Measurements from ENCODE around the gene POLE2. TPM values are rescaled to one million over a fixed set of nuclear protein-coding genes. Genes with fewer than 3 reads are reported as not detected.
A peak's percentile ranks its signal among the peaks of the same experiment; 100 is the strongest.

The POLE2 gene
- total RNA-seq, 4 donors from 2014 or later = 3.2 to 8.4 (median 4.6) TPM

DNA sequence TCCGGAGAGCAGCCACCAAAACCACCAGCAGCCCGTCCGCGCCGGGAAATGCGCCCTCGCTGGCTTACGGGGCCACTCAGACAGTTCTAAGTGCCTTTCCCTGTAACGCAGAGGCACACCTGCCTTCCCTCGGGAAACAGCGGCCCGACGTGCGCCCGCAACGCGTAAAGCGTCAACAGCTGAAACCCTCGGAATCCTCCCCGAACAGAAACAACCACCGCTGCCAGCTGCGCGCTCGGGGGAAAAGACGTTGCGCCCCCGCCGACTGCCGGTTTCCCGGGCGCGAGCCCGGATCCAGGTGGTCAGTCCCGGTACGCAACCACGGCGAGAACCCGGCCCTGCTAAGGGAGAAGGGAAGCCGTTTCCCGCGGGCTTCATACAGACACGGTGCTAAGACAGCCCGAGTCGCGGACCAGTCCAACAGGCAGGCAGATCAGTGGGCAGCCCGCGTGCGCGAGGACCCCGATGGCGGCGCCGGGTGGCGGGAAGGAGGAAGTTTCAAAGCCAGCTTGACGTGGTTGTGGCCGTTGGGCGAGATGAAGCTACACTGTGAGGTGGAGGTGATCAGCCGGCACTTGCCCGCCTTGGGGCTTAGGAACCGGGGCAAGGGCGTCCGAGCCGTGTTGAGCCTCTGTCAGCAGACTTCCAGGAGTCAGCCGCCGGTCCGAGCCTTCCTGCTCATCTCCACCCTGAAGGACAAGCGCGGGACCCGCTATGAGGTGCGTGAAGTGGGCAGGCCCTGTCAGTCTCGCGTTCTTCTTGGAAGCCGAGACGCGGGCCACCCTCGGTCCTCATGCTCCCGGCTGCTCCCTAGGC lies 89.3 kb downstream of the POLE2 start, which contains the start of gene LRR1:
Gene LRR1 (plus strand): TSS at position 456 of the 816 bp plus-strand sequence. CDS start 81 bp downstream, at position 537.
- no peaks in the 10 kb centered on the region for H3K9me3 ChIP-seq
- 0% methylated on average over 27 of the region's 77 CpGs for WGBS
- H3K4me1 ChIP-seq = peaks cover 20% of the 10 kb centered on the region
- H3K27ac ChIP-seq = peak within 1 kb of the TSS; percentile 95
- DNase-seq (ENCODE audit: low spot score in 2 of 2) = peak; percentile 93
- no peaks in the 10 kb centered on the region for H3K36me3 ChIP-seq
- TF ChIP-seq POLR2A (IDR thresholded peaks at IDR 0.05) (peak in 1 of 2 donors; percentile 55), EP300 (IDR thresholded peaks at IDR 0.05) (peak; percentile 32)
- TF ChIP-seq, protein P1, sequence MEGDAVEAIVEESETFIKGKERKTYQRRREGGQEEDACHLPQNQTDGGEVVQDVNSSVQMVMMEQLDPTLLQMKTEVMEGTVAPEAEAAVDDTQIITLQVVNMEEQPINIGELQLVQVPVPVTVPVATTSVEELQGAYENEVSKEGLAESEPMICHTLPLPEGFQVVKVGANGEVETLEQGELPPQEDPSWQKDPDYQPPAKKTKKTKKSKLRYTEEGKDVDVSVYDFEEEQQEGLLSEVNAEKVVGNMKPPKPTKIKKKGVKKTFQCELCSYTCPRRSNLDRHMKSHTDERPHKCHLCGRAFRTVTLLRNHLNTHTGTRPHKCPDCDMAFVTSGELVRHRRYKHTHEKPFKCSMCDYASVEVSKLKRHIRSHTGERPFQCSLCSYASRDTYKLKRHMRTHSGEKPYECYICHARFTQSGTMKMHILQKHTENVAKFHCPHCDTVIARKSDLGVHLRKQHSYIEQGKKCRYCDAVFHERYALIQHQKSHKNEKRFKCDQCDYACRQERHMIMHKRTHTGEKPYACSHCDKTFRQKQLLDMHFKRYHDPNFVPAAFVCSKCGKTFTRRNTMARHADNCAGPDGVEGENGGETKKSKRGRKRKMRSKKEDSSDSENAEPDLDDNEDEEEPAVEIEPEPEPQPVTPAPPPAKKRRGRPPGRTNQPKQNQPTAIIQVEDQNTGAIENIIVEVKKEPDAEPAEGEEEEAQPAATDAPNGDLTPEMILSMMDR (IDR thresholded peaks at IDR 0.05) = no peak
- H3K4me3 ChIP-seq = peak within 1 kb of the TSS; percentile 68
- H3K27me3 ChIP-seq = no peaks in the 10 kb centered on the region

DNA sequence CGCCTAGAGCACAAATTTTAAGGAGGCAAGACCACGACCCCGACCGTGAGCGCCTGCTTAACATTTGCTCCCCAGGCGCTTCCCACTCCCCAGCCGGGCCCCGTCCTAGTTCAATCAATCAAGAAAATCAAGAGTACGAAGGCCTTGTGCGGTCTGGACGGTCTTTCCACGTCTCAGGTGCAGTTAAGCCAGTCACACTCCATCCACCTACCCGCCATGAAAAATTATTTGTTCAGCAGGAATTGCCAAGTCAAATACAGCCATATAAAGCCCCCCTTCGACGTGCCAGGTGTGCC lies 89.9 kb downstream of the POLE2 start:
- TF ChIP-seq, protein P1 (IDR thresholded peaks at IDR 0.05) = no peak
- TF ChIP-seq POLR2A (IDR thresholded peaks at IDR 0.05) (no peak), POLR2AphosphoS5 (IDR thresholded peaks at IDR 0.05) (no peak), EP300 (IDR thresholded peaks at IDR 0.05) (no peak)
- no peak for DNase-seq (ENCODE audit: low spot score in 2 of 2)

DNA sequence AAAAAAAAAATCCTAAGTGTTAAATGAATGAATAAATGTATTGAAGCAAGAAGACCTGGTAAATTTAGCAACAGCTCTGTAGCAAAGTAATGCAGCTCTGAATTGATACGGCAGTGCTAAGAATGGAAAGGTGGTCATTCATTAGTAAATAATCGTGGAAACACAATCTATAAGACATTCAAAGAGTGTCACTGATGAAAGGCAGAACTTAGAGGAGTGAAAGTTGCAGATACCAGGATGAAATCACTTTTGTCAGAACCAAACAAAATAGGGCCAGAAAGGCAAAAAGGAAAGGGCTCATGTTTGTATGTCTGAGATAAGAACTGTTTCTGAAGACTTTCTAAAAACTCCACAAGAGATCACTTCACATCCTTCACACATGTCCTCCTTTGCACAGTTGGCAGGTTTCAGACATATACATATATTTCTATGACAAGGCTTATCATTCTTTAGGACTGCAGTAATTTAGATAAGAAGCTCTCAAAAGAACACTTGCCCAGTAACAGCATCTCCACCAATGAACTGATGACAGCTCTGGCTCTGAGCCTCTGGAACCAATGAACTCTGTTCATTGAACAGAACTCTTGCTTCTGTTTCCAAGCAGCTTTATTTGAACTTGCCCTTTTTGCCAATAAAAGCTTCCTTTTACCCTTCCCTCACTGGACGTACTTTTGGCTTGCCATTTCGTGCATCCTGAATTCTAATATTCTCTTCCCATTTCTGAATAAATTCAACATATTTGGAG lies 93.5 kb downstream of the POLE2 start:
- Histone ChIP-seq H3K36me3 (no peaks in the 10 kb centered on the region), H3K27me3 (no peaks in the 10 kb centered on the region), H3K9me3 (no peaks in the 10 kb centered on the region), H3K4me1 (peaks cover 16% of the 10 kb centered on the region), H3K27ac (no peak overlapping the region), H3K4me3 (no peak overlapping the region)
- WGBS = 35% methylated on average over 4 of the region's 4 CpGs
- DNase-seq (ENCODE audit: low spot score in 2 of 2) = no peak
- TF ChIP-seq, protein P1 (IDR thresholded peaks at IDR 0.05) = no peak
- no peak for TF ChIP-seq EP300 (IDR thresholded peaks at IDR 0.05)
- TF ChIP-seq POLR2A (IDR thresholded peaks at IDR 0.05) = no peak
- TF ChIP-seq POLR2AphosphoS5 (IDR thresholded peaks at IDR 0.05) = no peak

More for the DNA sequence above, 89.9 kb downstream of the POLE2 start:
- 1% methylated on average over 11 of the region's 15 CpGs for WGBS
- H3K27me3 ChIP-seq = no peaks in the 10 kb centered on the region
- H3K9me3 ChIP-seq = no peaks in the 10 kb centered on the region
- peak overlapping the region; percentile 95 for H3K27ac ChIP-seq
- H3K36me3 ChIP-seq = no peaks in the 10 kb centered on the region
- peak overlapping the region; percentile 68 for H3K4me3 ChIP-seq
- H3K4me1 ChIP-seq = peaks cover 20% of the 10 kb centered on the region

Other genes with a start within 250 kb of the POLE2 start
- gene RPS29, start 101.8 kb downstream of the POLE2 start, total RNA-seq = over 10,000 TPM in 1 of 4 donors, 1,000 to 10,000 TPM in 3; 5,312 to 11,292 (median 8,564) TPM
- 1 to 10 TPM; 6.4 to 9.2 (median 8.6) TPM for gene LRR1, start 89.3 kb downstream of the POLE2 start, total RNA-seq
- gene RPL36AL, start 67.6 kb downstream of the POLE2 start, total RNA-seq = 100 to 1,000 TPM; 150 to 232 (median 182) TPM
- gene MGAT2, start 67.4 kb downstream of the POLE2 start, total RNA-seq = 10 to 100 TPM in 3 of 4 donors, 1 to 10 TPM in 1; 8.9 to 17.5 (median 15.1) TPM
- 10 to 100 TPM in 1 of 4 donors, 1 to 10 TPM in 3; 7.5 to 11.8 (median 9.5) TPM for gene DNAAF2, start 53.0 kb downstream of the POLE2 start, total RNA-seq
- gene KLHDC1, start 4.9 kb upstream of the POLE2 start, total RNA-seq = 10 to 100 TPM in 1 of 4 donors, 1 to 10 TPM in 3; 1.7 to 19.9 (median 3.5) TPM
- gene KLHDC2, start 79.9 kb upstream of the POLE2 start, total RNA-seq = 10 to 100 TPM; 43.5 to 93.1 (median 65.3) TPM
- gene NEMF, start 164.6 kb upstream of the POLE2 start, total RNA-seq = 100 to 1,000 TPM in 1 of 4 donors, 10 to 100 TPM in 3; 70.6 to 181 (median 81.5) TPM
- gene ARF6, start 204.9 kb upstream of the POLE2 start, total RNA-seq = 100 to 1,000 TPM in 1 of 4 donors, 10 to 100 TPM in 3; 48.0 to 125 (median 85.3) TPM

Data from suprapubic skin (tissue), 4 donors.